ENCODE results near the gene ZMYND12.
"Not testable (repeated sequence)": the region's sequence is repeated elsewhere in the genome, so short reads cannot be mapped to it uniquely, and the experiment has no call there.

The ZMYND12 gene, protein sequence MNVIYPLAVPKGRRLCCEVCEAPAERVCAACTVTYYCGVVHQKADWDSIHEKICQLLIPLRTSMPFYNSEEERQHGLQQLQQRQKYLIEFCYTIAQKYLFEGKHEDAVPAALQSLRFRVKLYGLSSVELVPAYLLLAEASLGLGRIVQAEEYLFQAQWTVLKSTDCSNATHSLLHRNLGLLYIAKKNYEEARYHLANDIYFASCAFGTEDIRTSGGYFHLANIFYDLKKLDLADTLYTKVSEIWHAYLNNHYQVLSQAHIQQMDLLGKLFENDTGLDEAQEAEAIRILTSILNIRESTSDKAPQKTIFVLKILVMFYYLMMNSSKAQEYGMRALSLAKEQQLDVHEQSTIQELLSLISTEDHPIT

DNA sequence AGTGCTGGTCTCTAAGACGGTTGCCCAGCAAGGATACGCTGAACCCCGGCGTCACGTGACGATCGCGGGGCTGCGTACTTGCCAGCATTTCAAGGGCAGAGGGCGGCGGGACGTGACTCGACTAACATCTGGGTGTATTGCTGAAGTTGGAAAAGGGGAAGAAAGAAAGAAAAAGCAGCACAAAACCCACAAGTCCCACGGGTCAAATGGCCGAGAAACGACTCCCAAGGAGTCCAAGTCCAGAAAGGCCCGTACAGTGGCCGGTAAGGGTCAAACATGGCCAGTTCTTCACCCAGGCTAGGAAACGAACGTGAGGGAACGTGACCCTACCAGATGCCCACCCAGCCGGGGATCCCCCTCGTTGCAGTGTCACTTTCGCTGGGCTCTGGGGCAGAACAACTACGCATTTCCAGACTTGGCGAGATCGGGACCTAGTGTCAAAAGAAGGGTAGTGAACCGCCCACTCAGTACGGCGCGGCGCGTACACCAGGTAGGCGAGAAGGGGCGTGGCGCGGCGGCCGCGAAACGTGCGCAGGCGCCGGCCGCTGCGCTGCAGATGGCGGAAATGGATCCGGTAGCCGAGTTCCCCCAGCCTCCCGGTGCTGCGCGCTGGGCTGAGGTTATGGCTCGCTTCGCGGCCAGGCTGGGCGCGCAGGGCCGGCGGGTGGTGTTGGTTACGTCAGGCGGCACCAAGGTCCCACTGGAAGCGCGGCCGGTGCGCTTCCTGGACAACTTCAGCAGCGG, at the start of gene ZMYND12, which contains the start of gene PPCS:
Gene ZMYND12 (minus strand): TSS at position 13 of the 744 bp plus-strand sequence. CDS start 25 bp downstream, outside the sequence.
Gene PPCS (plus strand): TSS at position 534 of the 744 bp plus-strand sequence. CDS start 23 bp downstream, at position 557.
- DNase-seq, result peak; percentile 47

DNA sequence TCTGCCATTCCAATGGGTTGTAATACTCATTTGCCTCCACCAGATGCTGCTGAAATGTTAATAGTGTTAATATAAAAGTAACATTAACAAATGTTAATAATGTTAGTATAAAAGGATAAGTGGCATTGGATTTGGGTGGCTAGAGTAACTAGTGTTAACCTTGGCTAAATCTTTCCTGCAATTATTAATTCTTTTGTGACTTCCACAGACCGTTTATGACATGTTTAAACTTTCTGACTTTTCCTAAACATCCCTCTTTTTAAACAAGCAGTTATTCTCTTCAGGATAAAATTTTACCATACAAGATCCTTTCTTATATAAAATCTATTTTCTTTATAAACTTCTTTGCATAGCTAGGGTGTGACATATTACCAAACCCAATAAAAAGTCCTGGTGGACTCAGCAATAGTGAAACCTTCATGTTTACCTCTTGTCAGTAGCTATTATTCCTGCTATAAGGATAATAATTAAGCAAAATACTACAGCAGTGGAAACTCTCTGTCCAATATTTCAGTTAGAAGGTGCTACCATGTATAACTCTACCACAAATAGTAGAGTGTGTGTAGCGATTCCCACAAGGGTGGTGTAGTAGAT, 48.8 kb upstream of the ZMYND12 start:
- no peak for DNase-seq

DNA sequence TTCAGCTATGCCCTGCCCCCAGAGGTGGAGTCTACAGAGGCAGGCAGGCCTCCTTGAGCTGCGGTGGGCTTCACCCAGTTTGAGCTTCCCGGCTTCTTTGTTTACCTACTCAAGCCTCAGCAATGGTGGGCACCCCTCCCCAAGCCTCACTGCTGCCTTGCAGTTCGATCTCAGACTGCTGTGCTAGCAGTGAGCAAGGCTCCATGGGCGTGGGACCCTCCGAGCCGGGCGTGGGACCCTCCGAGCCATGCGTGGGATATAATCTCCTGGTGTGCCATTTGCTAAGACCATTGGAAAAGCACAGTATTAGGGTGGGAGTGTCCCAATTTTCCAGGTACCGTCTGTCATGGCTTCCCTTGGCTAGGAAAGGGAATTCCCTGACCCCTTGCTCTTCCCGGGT, 46.2 kb upstream of the ZMYND12 start:
- not testable (repeated sequence) for DNase-seq

DNA sequence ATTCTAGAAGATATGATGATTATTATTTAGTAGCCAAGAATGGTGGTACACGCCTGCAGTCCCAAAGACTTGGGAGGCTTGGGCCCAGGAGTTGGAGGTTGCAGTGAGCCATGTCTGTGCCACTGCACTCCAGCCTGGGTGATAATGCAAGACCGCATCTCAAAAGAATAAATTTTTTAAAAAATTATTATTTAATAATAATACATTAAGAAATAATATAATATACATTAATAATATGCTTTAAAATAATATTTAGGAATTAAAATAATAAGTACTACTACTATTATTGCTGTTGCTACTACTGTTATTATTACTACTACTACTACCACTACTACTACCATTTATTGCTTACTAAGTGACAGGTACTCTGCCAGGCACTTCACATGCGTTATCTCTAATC, 34.4 kb upstream of the ZMYND12 start:
- DNase-seq, result no peak

DNA sequence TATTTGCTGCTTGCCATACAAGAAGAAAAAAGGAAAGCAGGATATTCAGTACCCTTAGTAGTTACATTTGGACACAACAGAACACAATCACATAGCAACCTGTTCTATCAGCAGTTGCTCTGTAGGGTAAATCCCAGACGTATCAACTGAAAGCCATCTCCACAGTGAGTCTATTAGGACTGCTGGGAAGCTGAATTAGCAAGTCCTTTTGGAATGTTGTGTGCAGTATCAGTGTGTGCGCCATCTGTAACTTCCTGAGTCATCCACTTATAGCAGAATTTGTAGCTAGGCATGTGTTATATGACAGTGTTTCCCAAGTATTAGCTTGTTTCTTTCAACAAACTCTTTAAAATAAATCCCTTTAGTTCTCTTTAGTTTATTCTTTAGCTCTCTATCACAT, 28.6 kb upstream of the ZMYND12 start:
- no peak for DNase-seq

DNA sequence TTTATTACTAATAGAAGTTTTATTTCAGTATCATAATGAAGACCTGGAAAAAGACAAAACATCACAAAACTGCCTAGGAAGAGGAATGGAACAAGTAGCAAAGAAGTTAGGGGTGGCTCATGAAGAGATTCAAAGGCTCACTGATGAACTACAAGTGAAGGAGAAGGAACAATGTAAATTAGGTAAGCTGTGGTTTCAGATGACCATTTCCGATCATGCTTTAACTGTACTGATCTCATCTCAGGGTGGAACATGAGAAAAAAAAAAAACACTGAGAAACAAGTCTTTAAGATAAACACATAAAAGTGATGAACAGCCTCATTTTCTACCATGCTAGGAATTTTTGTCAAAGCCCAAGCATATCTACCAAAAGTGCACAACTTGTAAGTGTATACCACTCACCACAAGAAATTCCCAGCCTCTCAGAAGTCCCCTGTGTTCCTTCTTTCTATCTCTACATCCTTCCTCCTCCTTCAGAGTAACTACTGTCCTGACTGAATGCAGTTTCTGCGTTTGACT, 26.9 kb upstream of the ZMYND12 start:
- DNase-seq, result no peak

DNA sequence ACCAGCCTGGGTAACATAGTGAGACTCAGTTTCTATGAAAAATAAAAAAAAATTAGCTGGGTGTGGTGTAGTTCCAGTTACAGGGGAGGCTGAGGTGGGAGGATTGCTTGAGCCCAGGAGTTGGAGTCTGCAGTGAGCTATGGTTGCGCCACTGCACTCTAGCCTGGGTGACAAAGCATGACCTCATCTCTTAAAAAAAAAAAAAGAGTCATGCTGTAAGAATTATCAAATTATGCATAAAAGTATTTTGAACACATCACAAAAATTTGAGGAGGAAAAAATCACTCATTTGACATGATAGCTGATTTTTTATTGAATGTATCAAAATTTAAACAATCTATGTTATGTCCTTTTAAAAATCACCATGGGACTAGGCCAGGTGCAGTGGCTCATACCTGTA, 25.1 kb upstream of the ZMYND12 start:
- DNase-seq, result no peak

DNA sequence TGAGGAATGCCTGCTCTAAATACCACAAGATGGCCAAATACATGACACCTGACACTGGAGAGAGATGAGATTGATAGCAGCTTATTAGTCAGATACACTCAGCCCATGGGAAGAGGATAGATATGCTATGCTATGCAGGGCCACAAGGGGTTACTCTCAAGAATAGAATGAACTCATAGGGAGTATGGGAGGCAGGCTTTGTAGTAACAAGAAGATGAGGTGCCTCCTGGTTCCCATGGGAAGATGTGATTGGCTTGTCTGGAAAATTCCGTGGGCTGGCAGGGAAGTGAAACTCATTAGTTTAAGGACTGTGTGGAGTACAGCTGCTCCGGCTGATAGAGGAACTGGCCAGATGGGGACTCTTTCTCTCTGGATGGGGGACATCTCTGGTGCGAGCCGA, 23.8 kb upstream of the ZMYND12 start:
- no peak for DNase-seq

DNA sequence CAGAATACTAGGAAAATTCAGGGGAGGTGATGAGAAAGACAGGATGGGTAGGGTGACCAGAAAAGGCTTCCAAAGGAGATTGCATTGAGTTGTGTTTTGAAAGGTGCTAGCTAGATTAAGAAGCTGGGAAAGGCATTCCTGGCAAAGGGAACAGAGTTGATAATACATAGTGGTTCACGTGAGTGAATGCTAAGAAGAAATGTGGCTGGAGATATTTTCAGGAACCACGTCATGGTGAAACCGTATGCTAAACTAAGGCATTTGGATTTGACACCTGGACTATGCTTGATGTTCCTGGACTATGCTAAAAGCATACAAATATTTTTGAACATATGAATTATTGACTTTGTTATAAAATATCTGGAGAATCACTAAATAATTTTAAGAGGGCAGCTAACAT, 22.0 kb upstream of the ZMYND12 start:
- no peak for DNase-seq

DNA sequence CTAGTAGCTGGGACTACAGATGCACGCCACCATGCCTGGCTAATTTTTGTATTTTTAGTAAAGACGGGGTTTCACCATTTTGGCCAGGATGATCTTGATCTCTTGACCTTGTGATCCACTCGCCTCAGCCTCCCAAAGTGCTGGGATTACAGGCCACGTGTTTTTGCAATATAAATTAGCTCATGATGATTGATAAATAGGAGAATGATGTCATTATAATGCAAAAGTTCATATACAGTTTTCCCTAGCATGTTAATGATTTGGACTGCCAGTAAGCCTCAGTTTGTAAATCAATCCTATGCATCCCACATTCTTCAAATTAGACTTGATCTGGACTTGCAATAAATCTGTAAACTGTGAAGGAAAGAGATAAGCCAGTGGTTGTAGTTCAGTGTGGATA, 21.5 kb upstream of the ZMYND12 start:
- not testable (repeated sequence) for DNase-seq

DNA sequence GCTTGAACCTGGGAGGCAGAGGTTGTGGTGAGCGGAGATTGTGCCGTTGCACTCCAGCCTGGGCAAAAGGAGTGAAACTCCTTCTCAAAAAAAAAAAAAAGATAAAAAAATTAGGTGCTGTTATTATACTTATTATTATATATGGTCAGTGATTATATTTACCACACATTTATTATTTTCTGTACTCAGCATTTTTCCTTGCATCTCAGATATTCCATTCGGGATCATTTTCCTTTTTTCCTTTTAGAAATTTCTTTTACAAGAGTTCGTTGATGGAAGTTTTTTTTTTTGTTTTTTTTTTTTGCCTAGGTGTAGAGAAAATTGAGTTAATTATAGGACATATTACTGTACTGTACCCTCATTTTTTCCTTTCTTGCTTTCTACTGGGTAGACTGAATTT, 20.8 kb upstream of the ZMYND12 start:
- no peak for DNase-seq

DNA sequence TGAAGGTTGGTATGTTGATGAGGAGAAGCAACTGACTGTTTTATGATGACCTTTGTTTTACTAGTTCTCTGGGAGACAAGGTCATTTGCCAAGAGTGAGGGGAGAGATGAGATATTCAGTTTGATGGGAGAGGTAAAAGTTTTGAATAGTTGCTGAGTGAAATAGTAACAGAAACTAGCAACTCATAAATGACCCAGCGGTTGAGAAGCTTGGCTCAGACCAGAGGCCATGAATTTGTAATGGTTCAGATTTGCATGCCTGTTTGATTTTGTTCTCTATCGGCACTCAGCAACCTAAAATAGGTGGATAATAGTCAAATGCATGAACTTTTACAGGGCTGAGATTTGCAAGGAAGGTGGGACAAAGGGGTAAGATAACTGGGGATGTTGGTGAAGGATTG, 13.9 kb upstream of the ZMYND12 start:
- DNase-seq, result no peak

DNA sequence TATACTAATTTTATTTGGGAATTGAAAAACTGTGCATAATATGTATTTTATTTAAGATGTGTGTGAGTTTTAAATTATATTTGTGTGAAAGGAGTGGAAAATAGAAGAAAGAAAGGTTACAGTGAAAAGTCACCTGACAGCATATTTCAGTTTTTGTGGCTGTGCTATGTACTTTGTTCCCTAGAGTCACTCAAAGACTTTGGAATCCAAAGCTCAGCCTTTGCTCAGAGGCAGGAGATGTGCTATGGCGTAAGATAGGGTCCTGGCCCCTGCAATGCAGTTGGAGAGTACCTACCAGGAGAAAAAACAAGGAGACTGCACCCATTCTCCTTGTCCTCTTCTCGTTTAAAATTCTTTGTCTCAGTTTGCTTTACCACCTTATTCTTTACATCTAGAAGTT, 10.2 kb upstream of the ZMYND12 start:
- DNase-seq, result no peak

DNA sequence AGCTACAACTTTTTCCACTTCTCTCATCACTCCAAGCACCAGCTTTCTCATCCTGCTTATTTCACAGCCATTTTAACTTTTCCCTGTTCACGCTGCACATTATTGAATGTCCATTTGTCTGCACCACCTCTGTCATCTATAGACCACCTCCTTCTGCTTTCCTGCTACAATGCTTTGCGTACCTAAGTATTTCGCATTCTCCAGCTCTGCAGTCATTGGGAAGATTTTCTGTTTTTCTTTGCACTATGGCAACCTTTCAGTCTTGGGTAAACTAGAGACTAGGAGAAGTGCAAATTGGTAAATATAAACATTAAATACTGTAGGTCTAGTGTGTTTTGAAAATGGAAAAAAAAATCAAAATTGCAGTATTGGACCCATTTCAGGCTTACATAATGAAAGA, 8.1 kb upstream of the ZMYND12 start:
- no peak for DNase-seq

DNA sequence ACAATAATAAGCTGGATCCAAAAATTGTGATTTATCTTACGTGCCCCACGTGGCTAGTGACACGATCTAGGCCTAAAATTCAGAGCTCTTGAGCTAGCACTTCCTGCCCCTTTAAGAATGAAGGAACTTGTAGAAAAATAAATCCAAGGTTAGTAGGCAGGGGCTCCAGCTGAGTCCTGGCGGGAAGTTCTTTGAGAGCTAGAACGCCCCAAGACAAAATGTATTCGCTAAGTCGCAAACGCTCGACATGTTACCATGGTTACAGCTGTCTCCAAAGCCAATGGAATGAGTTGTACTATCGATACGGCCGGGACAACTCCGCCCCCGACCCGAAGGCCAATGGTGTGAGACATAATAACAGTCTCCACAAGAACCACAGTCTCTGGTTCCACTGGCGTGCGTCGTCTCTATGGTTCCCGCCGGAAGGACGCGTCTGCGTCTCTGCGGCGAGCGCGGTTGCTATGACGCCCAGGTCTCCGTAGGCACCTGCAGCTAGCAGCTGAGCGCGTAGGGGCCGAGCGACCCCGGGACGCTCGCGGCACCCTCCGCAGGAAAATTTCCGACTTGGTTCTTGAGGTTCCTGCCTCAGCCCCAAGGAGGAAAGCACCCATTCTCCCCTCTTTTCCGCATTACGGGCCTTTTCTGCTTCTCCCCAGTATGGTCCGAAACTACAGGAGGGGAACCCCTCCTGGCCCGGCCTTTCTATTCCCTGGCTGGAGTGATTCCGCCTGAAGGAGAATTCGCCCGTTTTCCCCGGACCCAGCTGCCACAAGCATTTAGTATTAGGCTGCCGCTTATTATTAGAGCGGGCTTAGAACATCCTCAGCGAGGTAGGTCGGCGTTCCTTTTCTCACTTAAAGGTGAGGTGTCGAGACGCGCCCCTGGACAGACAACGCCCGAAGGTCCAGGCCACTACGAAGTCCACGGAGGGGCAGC, 7.3 kb upstream of the ZMYND12 start, which contains the start of gene CCDC30:
Gene CCDC30 (plus strand): TSS at position 459 of the 936 bp plus-strand sequence. CDS start 17,266 bp downstream, outside the sequence.
- DNase-seq, result peak; percentile 99

DNA sequence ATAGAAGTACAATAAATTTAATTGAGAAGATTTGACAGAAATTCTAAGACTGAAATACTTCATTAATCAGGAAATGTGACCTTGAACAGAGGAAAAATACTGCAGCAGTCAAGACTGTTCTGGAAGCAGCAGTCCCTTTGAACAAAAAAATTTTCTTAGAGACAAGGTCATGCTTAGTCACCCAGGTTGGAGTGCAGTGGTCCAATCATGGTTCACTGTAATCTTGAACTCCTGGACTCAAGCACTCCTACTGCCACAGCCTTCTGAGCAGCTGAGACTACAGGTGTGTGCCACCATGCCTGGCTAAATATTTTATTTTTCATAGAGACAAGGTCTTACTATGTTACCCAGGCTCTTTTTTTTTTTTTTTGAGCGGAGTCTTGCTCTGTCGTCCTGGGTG, 5.4 kb upstream of the ZMYND12 start:
- DNase-seq, result no peak

DNA sequence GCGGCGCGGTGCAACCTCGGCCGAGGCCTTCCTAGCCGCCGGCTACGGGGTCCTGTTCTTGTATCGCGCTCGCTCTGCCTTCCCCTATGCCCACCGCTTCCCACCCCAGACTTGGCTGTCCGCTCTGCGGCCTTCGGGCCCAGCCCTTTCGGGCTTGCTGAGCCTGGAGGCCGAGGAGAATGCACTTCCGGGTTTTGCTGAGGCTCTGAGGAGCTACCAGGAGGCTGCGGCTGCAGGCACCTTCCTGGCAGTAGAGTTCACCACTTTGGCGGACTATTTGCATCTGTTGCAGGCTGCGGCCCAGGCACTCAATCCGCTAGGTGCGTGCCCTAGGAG, 900 bp upstream of the ZMYND12 start:
- DNase-seq, result no peak

DNA sequence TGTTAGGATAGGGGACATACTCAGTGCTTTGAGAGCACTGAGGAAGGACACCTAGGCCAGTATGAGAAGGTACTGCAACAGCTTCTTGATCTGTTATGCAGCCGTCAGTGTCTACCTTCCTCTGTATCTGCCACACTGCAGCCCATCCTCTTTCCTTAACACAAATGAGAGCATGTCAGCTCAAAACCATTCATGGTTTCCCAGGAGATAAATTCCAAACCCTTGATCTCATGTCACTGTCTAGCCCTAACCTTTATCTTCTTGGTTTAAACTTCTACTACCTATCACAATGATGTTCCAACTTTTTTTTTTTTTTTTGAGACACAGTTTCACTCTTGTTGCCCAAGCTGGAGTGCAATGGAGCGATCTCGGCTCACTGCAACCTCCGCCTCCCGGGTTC, 1.4 kb downstream of the ZMYND12 start:
- no peak for DNase-seq

DNA sequence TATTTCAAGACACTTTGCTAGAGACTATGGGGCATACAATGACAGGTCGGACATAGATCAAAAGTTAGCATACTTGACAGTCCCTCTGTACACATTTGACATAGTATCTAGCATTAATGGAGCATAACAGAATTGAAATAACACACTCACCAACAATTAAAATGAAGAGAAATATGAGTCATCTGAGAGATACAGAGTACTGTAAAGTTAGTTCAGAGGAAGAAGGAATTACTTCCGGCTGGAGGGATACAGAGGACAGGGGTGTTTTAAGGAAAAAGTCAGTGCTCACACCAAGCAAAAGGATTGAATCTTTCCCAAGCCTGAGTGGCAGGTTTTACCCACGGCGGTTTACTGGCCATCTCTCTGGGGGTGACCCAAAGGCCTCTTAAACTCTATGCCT, 2.4 kb downstream of the ZMYND12 start:
- no peak for DNase-seq

DNA sequence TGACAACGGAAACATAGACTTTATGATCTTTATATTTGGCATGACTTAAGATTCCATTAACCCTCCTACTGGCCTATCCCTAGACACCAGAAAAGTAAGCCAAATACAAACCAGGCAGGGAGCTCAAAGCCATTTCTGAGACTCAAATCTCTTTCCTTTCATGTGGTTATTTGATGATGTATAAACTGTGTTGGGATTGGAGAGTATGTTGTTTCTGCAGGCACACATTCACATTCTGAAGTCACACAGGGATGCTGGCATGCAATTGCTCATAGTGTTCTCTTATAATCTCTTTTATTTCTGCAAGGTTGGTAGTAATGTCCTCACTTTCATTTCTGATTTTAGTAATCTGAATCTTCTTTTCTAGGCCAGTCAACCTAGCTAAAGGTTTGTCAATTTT, 5.8 kb downstream of the ZMYND12 start:
- no peak for DNase-seq

DNA sequence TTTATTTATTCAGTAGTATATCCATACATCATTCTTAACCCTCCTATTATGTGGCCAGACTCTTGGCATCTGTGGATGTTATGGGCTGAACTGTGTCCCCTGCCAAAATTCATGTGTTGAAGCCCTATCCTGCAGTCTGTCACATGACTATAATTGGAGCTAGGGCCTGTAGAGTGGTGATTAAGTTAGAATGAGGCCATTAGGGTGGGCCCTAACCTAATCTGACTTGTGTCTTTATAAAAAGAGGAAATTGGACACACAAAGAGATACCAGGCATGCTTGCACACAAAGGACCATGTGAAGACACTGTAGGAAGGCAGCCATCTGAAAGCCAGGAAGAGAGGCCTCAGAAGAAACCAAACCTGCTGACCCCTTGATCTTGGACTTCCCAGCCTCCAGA, 6.6 kb downstream of the ZMYND12 start:
- peak; percentile 78 for DNase-seq

DNA sequence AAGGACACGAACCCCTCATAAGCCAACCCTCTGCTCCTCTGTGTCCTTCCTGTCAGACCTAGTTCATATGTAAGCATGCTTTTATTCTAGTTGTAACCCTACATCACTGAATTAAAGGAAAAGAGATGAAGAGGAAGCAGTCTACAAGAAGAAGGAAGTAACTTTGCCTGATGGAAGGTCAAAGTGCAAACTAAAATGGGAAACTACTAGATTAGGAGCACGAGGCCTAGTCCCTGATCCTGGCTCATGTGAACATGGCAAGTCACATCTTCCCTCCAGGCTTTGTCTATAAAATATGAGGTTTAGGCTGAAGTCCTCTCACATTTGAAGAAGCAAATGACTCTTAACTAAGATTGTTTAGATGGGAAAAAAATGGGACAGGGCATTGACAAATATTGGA, 13.2 kb downstream of the ZMYND12 start:
- no peak for DNase-seq

DNA sequence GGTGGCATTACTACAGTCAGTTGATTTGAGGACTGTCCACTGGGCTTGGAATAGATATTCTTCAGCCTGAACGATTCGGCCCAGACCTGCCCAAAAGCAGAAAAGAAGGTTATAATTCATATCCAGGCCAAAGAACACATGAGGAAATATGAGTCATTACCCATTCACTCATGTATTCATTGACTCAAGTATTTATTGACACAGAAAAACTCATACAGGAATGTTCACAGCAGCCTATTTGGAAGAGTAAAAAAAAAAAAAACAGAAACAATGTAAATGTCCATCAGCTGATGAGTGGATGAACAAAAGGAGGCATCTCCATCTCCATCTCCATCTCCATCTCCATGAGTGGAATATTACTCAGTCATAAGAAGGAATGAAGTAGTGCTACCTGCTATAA, 15.9 kb downstream of the ZMYND12 start:
- no peak for DNase-seq
